Nephron progenitor cell (in vitro differentiated cells): Measurements from ENCODE around the gene EXOC6B.

ENCODE experiments used
- DNase-seq: peaks from one replicate; pipeline ENCODE4 v3.0.0; 2021
- H3K27ac Mint-ChIP-seq: 2 replicates; pipeline ENCODE4 v1.8.0; 2021; ENCODE audit warnings: mild to moderate bottlenecking, moderate library complexity, mixed read lengths
- H3K27me3 Mint-ChIP-seq: 2 replicates; pipeline ENCODE4 v1.8.0; 2021; ENCODE audit warnings: mild to moderate bottlenecking, low read depth, mixed read lengths; ENCODE audit not compliant: poor library complexity
- H3K36me3 Mint-ChIP-seq: 2 replicates; pipeline ENCODE4 v1.8.0; 2021; ENCODE audit warnings: low read depth, mixed read lengths
- H3K4me1 Mint-ChIP-seq: 2 replicates; pipeline ENCODE4 v1.8.0; 2021; ENCODE audit warnings: mixed read lengths
- H3K4me3 Mint-ChIP-seq: 2 replicates; pipeline ENCODE4 v1.8.0; 2021; ENCODE audit warnings: mild to moderate bottlenecking, moderate library complexity, mixed read lengths
- H3K9me3 Mint-ChIP-seq: 2 replicates; pipeline ENCODE4 v1.8.0; 2021; ENCODE audit warnings: mild to moderate bottlenecking, moderate library complexity, mixed read lengths
- TF ChIP-seq, protein P1 (sequence below): fragments of 200-600 bp; sonication (generic); IDR thresholded peaks from 2 replicates; pipeline ENCODE4 v1.5.0; 2021; ENCODE audit warnings: antibody characterized with exemption

The EXOC6B gene

GRCh38 chr2:72821118-72821517, 4.7 kb downstream of the EXOC6B start:
- Mint-ChIP-seq H3K27ac (no peak overlapping the region), H3K4me1 (peaks cover 23% of the 10 kb centered on the region), H3K27me3 (no peaks in the 10 kb centered on the region), H3K36me3 (peaks cover 23% of the 10 kb centered on the region), H3K9me3 (no peaks in the 10 kb centered on the region), H3K4me3 (no peak overlapping the region)
- DNase-seq, result no peak
- TF ChIP-seq, protein P1, sequence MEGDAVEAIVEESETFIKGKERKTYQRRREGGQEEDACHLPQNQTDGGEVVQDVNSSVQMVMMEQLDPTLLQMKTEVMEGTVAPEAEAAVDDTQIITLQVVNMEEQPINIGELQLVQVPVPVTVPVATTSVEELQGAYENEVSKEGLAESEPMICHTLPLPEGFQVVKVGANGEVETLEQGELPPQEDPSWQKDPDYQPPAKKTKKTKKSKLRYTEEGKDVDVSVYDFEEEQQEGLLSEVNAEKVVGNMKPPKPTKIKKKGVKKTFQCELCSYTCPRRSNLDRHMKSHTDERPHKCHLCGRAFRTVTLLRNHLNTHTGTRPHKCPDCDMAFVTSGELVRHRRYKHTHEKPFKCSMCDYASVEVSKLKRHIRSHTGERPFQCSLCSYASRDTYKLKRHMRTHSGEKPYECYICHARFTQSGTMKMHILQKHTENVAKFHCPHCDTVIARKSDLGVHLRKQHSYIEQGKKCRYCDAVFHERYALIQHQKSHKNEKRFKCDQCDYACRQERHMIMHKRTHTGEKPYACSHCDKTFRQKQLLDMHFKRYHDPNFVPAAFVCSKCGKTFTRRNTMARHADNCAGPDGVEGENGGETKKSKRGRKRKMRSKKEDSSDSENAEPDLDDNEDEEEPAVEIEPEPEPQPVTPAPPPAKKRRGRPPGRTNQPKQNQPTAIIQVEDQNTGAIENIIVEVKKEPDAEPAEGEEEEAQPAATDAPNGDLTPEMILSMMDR, result no peak

DNA sequence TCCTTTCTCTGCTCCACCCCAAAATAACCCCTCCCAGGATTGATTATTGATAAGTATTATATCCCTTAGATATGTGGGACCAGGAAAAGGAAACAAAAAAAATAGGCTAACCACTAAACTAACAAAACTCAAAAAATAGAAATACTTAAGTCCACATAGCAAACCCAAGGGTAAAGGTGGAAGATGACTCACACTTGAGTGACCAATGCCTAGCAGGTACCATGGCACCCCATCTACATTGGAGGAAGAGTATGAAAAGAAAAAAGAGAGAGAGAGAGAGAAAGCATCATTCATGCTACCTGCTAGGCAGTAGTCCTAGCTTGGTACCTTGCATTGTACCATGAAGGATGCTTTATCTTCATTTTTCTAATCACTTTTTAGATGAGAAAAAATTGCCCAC, 6.3 kb downstream of the EXOC6B start:
- Mint-ChIP-seq H3K36me3 (peaks cover 29% of the 10 kb centered on the region), H3K27ac (no peak overlapping the region), H3K27me3 (no peaks in the 10 kb centered on the region), H3K9me3 (peaks cover 4% of the 10 kb centered on the region), H3K4me3 (no peak overlapping the region), H3K4me1 (peaks cover 15% of the 10 kb centered on the region)
- TF ChIP-seq, protein P1, result no peak
- DNase-seq, result no peak

GRCh38 chr2:72815655-72816278, 10.1 kb downstream of the EXOC6B start:
- Mint-ChIP-seq H3K27me3 (no peaks in the 10 kb centered on the region), H3K9me3 (peaks cover 4% of the 10 kb centered on the region), H3K36me3 (peaks cover 24% of the 10 kb centered on the region), H3K27ac (no peak overlapping the region), H3K4me1 (no peaks in the 10 kb centered on the region), H3K4me3 (no peak overlapping the region)
- no peak for DNase-seq
- TF ChIP-seq, protein P1, result no peak

GRCh38 chr2:72813841-72814240, 12.0 kb downstream of the EXOC6B start:
- TF ChIP-seq, protein P1, result no peak
- Mint-ChIP-seq H3K36me3 (peaks cover 38% of the 10 kb centered on the region), H3K9me3 (peaks cover 17% of the 10 kb centered on the region), H3K4me3 (no peak overlapping the region), H3K27me3 (no peaks in the 10 kb centered on the region), H3K27ac (no peak overlapping the region), H3K4me1 (no peaks in the 10 kb centered on the region)
- DNase-seq, result no peak

DNA sequence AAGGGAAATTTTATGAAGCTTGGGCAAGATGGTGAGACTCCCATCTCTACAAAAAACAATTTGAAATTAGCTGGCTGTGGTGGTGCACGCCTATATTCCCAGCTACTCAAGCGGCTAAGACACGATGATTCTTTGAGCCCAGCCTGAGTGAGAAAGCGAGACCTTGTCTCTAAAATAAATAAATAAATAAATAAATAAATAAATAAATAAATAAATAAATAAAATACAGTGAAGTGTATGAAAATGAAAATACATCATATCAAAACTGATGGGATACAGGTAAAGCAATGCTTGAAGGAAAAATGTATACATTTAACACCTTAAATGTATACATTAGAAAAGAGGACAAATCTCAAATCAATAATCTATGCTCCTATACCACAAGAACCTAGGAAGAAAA, 15.7 kb downstream of the EXOC6B start:
- H3K27me3 Mint-ChIP-seq, result no peaks in the 10 kb centered on the region
- DNase-seq, result no peak
- TF ChIP-seq, protein P1, result no peak
- no peak overlapping the region for H3K4me3 Mint-ChIP-seq
- peaks cover 28% of the 10 kb centered on the region for H3K9me3 Mint-ChIP-seq
- H3K4me1 Mint-ChIP-seq, result no peaks in the 10 kb centered on the region
- H3K27ac Mint-ChIP-seq, result no peak overlapping the region
- H3K36me3 Mint-ChIP-seq, result peaks cover 48% of the 10 kb centered on the region

DNA sequence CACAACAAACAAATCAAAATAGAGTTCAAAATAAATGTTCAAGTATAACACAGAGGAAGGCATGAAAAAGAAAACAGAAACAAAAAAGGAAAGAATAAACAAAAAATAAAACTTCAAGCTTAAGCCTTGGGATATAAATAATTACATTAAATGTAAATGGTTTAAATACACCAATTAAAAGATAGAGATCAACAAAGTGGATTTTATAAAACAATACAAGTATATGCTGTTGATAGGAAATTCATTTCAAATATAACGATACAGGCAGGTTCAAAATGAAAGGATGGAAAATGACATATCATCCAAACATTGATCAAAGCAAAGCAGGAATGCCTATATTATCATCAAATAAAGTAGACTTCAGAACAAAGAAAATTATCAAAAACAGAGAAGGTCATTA, 16.7 kb downstream of the EXOC6B start:
- TF ChIP-seq, protein P1, result no peak
- Mint-ChIP-seq H3K4me3 (no peak overlapping the region), H3K4me1 (no peaks in the 10 kb centered on the region), H3K27me3 (no peaks in the 10 kb centered on the region), H3K27ac (no peak overlapping the region), H3K36me3 (peaks cover 48% of the 10 kb centered on the region), H3K9me3 (peaks cover 28% of the 10 kb centered on the region)
- no peak for DNase-seq
